HFFc6 (cell line): Measurements from ENCODE around the gene CCDC63. TPM values are rescaled to one million over a fixed set of nuclear protein-coding genes. Genes with fewer than 3 reads are reported as not detected.

Experiments used
- total RNA-seq, 6 experiments: library from RNA; stranded (reverse); fragmentation: NEBNext Ultra II Directional; extraction: Animal tissue kit (Norgen Biotek cat#: 25700); gene quantifications; 2 replicates in 1 of 6; 3 replicates in 5 of 6; pipeline ENCODE4 v1.2.3, GENCODE V29; 2021

The CCDC63 gene
- total RNA-seq, 6 experiments from 2014 or later, result not detected

Other genes with a start within 250 kb of the CCDC63 start
- gene TCTN1, start 232.9 kb upstream of the CCDC63 start, total RNA-seq, result 10 to 100 TPM; 24.2 to 30.3 (median 25.6) TPM
- gene HVCN1, start 157.9 kb upstream of the CCDC63 start, total RNA-seq, result under 1 TPM in 5 of 6 experiments, not detected in 1; 0.09 to 0.71 (median 0.33) TPM
- gene PPP1CC, start 104.1 kb upstream of the CCDC63 start, total RNA-seq, result 100 to 1,000 TPM in 5 of 6 experiments, 10 to 100 TPM in 1; 95.2 to 140 (median 134) TPM
- not detected for gene MYL2, start 73.6 kb downstream of the CCDC63 start, total RNA-seq
- gene CUX2, start 187.2 kb downstream of the CCDC63 start, total RNA-seq, result not detected